Activated naive CD8-positive, alpha-beta T cell treated with anti-CD3 and anti-CD28 coated beads for 36 hours (primary cell): ENCODE data around the gene ZEB1. TPM values are rescaled to one million over a fixed set of nuclear protein-coding genes. Genes with fewer than 3 reads are reported as not detected.

Source experiments
- DNase-seq: peaks from one replicate; pipeline ENCODE4 v3.0.0; 2021
- H3K27ac Mint-ChIP-seq: one replicate; pipeline ENCODE4 v1.8.0; 2022; ENCODE audit warnings: mild to moderate bottlenecking, moderate library complexity, mixed read lengths
- H3K27me3 Mint-ChIP-seq: one replicate; pipeline ENCODE4 v1.8.0; 2022; ENCODE audit warnings: mild to moderate bottlenecking, mixed read lengths
- H3K36me3 Mint-ChIP-seq: one replicate; pipeline ENCODE4 v1.8.0; 2021; ENCODE audit warnings: mild to moderate bottlenecking, mixed read lengths
- H3K4me1 Mint-ChIP-seq: one replicate; pipeline ENCODE4 v1.8.0; 2021; ENCODE audit warnings: mixed read lengths
- H3K4me3 Mint-ChIP-seq: one replicate; pipeline ENCODE4 v1.8.0; 2022; ENCODE audit warnings: mild to moderate bottlenecking, moderate library complexity, mixed read lengths
- H3K9me3 Mint-ChIP-seq: one replicate; pipeline ENCODE4 v1.8.0; 2022; ENCODE audit warnings: mixed read lengths
- total RNA-seq, 2 experiments: library from RNA; stranded (reverse); gene quantifications; one replicate each; pipeline ENCODE4 v1.2.3, GENCODE V29; 2021

The ZEB1 gene
- total RNA-seq, 2 experiments from 2014 or later, result 23.5 to 27.8 TPM

- Mint-ChIP-seq H3K27ac (no peak overlapping the region), H3K9me3 (peaks cover 2% of the 10 kb centered on the region), H3K27me3 (no peaks in the 10 kb centered on the region), H3K36me3 (no peaks in the 10 kb centered on the region), H3K4me3 (no peak overlapping the region), H3K4me1 (peaks cover 13% of the 10 kb centered on the region)
- DNase-seq, result no peak
Observed at GRCh38 chr10:31578181-31578852, 259.3 kb downstream of the ZEB1 start.

DNA sequence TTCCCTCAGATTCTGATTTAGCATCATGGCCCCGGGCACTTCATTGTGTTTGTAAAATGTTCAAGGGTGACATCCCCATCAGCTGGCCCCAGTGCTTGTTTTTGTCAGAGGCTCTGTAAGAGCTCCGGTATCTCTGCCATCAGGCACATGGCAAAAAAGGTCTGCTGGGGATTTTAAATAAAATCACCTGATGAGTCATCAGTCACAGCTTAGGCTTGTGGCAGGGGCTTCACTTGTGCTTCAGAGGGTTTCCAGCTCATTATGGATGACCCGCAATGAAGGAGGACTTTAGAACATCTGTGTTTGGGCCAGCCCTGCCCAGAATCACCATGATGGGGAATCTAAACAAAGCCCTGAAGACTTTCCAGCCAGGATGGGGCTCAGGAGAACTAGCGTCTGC lies 259.9 kb downstream of the ZEB1 start:
- DNase-seq, result no peak
- H3K27me3 Mint-ChIP-seq, result no peaks in the 10 kb centered on the region
- H3K27ac Mint-ChIP-seq, result no peak overlapping the region

More for the DNA sequence above, 259.9 kb downstream of the ZEB1 start:
- H3K4me3 Mint-ChIP-seq, result no peak overlapping the region
- H3K36me3 Mint-ChIP-seq, result no peaks in the 10 kb centered on the region
- peaks cover 2% of the 10 kb centered on the region for H3K9me3 Mint-ChIP-seq
- peaks cover 13% of the 10 kb centered on the region for H3K4me1 Mint-ChIP-seq
